ENCODE measurements around the gene MPP2.
"Not testable (repeated sequence)": the region's sequence is repeated elsewhere in the genome, so short reads cannot be mapped to it uniquely, and the experiment has no call there.

The MPP2 gene

DNA sequence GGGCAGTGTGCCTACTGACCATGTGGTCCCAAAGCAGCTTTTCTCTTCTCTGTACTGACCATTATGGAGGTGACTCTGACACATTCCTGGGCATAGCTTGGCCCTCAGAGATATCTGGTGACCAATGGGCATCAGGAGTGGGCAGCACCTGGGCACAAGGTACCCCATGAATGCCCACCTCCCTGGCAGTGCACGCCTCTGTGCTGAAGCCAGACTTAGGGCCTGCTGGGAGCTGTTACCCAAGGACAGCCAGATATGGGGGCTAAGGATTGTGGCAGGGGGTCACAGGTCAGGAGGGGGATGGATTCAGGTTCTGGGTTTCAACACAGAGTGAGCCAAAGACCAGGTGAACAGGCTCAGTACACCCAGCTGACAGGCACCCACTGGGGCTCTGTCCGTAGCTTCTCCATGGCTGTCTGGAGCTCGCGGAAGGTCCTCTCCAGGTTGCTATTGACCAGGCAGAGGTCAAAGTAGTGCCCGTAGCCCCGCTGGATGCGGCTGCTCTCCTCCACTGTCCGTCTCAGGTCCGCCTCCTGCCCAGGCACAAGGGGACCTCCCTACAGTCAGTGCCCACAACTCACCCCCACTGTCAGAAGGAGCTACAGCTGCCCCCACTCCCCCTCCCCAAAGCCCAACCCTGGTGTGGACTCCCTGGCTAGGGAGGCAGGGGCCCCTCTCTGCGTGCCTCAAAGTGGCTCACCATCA is 29.7 kb downstream of the MPP2 start:
- Mint-ChIP-seq H3K4me1 (ENCODE audit: low read depth) (no peaks in the 10 kb centered on the region), H3K27ac (no peak overlapping the region), H3K27me3 (peaks cover 7% of the 10 kb centered on the region), H3K9me3 (no peaks in the 10 kb centered on the region), H3K4me3 (no peak overlapping the region), H3K36me3 (ENCODE audit: low read depth) (no peaks in the 10 kb centered on the region)

DNA sequence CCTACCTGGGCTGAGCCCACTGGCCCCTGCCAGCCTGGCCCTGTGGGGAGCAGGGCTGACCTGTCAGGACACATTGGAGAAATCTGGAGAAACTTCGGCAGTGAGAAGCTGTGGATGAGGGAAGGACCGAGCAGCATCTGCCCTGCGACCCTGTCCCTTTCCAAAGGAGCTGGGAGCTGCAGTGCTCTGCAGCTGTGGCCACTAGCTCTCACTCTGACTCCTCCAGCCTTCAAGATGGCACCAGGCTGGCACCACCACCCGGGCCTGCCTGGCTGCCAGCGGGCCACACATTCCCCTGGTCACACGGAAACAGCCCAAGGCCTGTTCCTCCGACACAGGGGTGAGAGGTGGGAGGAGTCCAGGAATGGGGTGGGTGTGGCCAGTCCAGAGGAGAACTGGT is 30.3 kb downstream of the MPP2 start:
- no peak overlapping the region for H3K27ac Mint-ChIP-seq
- H3K4me1 Mint-ChIP-seq (ENCODE audit: low read depth), result no peaks in the 10 kb centered on the region
- H3K4me3 Mint-ChIP-seq, result no peak overlapping the region
- no peaks in the 10 kb centered on the region for H3K9me3 Mint-ChIP-seq
- H3K36me3 Mint-ChIP-seq (ENCODE audit: low read depth), result no peaks in the 10 kb centered on the region
- H3K27me3 Mint-ChIP-seq, result peaks cover 12% of the 10 kb centered on the region

DNA sequence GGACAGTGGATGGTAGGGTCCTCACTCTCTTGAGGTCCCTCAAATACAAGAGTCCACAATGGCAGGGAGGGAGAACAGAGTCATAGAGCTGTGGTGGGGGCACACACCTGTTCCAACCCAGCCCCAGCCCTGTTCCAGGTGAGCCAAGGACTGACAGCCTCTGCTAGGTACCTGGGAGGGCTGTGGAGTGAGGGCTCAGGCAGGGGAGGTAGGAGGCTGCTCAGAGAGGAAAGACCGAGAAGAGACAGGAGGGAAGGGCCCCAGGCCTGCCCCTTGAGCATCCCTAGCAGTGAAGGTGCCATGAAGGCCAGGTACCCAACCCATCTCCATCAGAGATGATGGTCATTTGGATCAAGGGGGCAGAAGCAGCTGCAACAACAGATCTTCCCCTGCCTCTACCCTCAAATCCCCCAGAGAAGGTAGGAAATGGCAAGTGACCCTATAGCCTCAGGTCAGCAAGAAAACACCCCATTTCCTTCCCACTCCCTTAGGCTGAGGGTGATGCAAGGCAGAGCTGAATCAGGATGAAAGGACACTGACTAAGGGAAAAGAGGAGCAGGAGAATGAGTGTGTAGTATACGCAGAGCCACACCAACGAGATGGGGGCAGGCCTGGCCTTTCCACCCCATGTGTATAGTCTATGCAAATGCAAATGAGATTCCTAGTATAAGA is 31.7 kb downstream of the MPP2 start:
- no peak overlapping the region for H3K27ac Mint-ChIP-seq
- no peaks in the 10 kb centered on the region for H3K36me3 Mint-ChIP-seq (ENCODE audit: low read depth)
- H3K9me3 Mint-ChIP-seq, result no peaks in the 10 kb centered on the region
- no peak overlapping the region for H3K4me3 Mint-ChIP-seq
- peaks cover 12% of the 10 kb centered on the region for H3K27me3 Mint-ChIP-seq
- H3K4me1 Mint-ChIP-seq (ENCODE audit: low read depth), result no peaks in the 10 kb centered on the region

DNA sequence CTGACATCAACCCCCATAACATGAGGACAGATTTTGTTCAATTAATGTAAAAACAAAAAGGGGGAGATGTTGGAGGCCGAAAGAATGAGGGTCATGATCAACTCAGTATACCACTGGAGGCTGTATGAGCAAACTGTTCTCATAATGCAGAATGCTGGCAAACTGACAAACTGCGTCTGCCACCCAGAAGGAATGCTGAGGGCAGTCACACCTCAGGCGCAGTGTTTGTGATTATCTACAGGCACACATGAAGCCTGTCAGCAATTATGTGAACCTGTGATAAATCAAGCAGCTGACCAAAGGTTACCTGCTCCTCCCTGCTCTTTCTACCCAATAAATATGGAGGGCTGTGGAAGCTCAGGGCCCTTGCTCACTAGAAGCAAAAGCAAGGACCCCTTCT is 33.0 kb downstream of the MPP2 start:
- Mint-ChIP-seq H3K27me3 (peaks cover 16% of the 10 kb centered on the region), H3K27ac (no peak overlapping the region), H3K4me3 (no peak overlapping the region), H3K9me3 (no peaks in the 10 kb centered on the region), H3K4me1 (ENCODE audit: low read depth) (no peaks in the 10 kb centered on the region), H3K36me3 (ENCODE audit: low read depth) (no peaks in the 10 kb centered on the region)

DNA sequence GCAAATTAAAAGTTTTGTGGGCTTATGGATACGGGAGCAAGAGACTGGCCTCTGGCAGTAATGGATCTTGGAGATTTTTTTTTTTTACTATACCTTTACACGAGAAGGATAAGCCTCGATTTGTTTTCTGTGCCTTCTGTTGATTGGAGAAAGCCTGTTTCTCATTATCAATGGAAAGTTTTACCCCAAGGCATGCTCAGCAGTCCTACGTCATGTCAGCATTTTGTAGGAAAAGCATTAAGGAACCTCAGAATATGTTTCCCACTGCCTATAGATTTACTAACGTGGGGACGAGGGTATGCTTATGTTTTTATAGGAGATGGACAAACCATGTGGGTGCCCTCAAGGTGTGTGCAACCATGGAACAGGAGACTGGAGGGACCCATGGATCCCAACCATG is 33.5 kb downstream of the MPP2 start:
- H3K4me1 Mint-ChIP-seq (ENCODE audit: low read depth), result no peaks in the 10 kb centered on the region
- H3K36me3 Mint-ChIP-seq (ENCODE audit: low read depth), result no peaks in the 10 kb centered on the region
- peaks cover 17% of the 10 kb centered on the region for H3K27me3 Mint-ChIP-seq
- no peaks in the 10 kb centered on the region for H3K9me3 Mint-ChIP-seq
- no peak overlapping the region for H3K4me3 Mint-ChIP-seq
- no peak overlapping the region for H3K27ac Mint-ChIP-seq

DNA sequence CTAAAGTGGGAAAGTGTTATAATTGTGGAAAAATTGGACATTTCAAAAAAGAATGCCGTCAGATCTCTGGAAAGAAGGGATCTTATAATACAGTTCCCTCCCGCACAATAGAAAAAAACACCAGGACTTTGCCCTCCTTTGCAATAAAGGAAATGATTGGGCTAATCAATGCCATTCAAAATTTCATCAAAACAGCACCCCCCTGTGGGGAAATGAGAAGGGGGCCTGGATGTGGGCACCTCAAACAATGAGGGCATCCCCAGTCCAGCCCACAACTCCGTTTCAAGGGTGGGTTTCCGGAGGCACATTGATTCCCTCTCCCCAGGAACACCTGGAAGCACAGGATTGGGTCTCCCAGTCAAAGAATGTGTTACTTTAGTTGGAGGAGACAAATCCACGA is 34.2 kb downstream of the MPP2 start:
- H3K9me3 Mint-ChIP-seq, result no peaks in the 10 kb centered on the region
- peaks cover 23% of the 10 kb centered on the region for H3K27me3 Mint-ChIP-seq
- H3K36me3 Mint-ChIP-seq (ENCODE audit: low read depth), result no peaks in the 10 kb centered on the region
- no peaks in the 10 kb centered on the region for H3K4me1 Mint-ChIP-seq (ENCODE audit: low read depth)
- H3K27ac Mint-ChIP-seq, result no peak overlapping the region
- H3K4me3 Mint-ChIP-seq, result no peak overlapping the region

DNA sequence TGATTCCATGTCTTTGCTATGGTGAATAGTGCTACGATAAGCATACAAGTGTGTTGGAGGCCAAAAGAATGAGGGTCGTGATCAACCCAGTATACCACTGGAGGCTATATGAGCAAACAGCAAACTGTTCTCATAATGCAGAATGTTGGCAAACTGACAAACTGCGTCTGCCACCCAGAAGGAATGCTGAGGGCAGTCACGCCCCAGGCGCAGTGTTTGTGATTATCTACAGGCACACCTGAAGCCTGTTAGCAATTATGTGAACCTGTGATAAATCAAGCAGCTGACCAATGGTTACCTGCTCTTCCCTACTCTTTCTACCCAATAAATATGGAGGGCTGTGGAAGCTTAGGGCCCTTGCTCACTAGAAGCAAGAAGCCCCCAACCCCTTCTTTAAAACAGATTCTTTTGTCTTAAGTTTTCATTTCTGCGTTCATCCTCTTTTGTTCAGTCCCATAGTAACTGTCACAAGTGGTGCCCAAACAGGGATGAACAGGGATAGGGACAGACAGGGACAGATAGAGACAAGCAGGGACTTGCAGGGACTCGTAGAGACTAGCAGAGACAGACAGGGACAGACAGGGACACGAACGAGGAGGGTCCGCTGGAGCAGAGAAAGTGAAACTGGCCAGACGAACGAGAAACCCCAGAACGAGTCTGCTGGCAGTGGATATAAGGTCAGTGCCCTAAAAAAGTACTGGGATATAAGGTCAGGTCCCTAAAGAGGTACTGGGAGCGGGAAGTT is 35.2 kb downstream of the MPP2 start:
- Mint-ChIP-seq H3K4me3 (no peak overlapping the region), H3K9me3 (no peaks in the 10 kb centered on the region), H3K27ac (no peak overlapping the region), H3K27me3 (peaks cover 33% of the 10 kb centered on the region), H3K36me3 (ENCODE audit: low read depth) (no peaks in the 10 kb centered on the region), H3K4me1 (ENCODE audit: low read depth) (no peaks in the 10 kb centered on the region)

DNA sequence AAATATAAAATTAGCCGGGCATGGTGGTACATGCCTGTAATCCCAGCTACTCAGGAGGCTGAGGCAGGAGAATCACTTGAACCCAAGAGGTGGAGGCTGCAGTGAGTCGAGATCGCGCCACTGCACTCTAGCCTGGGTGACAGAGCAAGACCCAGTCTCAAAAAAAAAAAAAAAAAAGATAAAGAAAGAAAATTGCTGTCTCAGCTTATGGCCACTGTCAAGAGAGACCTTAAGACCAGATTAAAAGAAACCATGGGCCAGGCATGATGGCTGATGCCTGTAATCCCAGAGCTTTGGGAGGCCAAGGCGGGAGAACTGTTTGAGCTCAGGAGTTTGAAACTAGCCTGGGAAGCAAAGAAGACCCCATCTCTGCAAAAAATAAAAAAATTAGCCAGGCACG is 38.3 kb downstream of the MPP2 start:
- peaks cover 32% of the 10 kb centered on the region for H3K27me3 Mint-ChIP-seq
- not testable (repeated sequence) for H3K4me3 Mint-ChIP-seq; H3K4me1 Mint-ChIP-seq (ENCODE audit: low read depth); H3K27ac Mint-ChIP-seq; H3K36me3 Mint-ChIP-seq (ENCODE audit: low read depth); H3K9me3 Mint-ChIP-seq

DNA sequence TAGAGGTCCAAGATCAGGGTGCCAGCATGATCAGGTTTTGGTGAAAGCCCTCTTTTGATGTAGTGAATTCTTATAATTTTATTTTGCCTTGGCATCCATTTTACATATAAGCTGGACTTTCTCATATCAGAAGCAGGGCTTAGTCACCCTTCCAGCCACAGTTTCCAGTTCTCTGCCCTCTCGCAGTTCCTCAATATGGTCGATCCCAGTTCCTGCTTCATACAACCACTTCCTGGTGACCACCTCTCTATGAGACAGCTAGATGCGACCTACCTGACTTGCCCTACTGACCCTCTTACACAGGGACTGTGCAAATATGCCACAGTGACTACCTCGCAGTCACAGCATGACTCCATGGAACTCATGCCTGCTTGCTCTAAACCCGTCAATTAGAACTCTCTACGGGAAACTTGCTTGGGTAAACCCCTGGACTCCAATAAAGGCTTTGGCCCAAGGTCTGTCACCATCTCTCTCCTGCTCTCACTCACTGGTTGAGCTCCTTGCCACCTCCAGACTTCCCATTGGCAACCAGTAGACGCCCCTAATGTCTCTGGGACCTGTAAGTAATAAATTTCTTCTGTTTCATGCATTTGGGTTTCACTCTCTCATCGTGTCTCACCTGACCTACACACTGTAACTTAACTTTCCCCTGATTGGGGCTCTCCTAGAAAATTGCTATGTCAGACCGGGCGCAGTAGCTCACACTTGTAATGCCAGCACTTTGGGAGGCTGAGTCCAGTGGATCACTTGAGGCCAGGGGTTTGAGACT is 38.9 kb downstream of the MPP2 start:
- Mint-ChIP-seq H3K27me3 (peaks cover 32% of the 10 kb centered on the region), H3K36me3 (ENCODE audit: low read depth) (no peaks in the 10 kb centered on the region), H3K27ac (no peak overlapping the region), H3K4me1 (ENCODE audit: low read depth) (no peaks in the 10 kb centered on the region), H3K9me3 (no peaks in the 10 kb centered on the region), H3K4me3 (no peak overlapping the region)

DNA sequence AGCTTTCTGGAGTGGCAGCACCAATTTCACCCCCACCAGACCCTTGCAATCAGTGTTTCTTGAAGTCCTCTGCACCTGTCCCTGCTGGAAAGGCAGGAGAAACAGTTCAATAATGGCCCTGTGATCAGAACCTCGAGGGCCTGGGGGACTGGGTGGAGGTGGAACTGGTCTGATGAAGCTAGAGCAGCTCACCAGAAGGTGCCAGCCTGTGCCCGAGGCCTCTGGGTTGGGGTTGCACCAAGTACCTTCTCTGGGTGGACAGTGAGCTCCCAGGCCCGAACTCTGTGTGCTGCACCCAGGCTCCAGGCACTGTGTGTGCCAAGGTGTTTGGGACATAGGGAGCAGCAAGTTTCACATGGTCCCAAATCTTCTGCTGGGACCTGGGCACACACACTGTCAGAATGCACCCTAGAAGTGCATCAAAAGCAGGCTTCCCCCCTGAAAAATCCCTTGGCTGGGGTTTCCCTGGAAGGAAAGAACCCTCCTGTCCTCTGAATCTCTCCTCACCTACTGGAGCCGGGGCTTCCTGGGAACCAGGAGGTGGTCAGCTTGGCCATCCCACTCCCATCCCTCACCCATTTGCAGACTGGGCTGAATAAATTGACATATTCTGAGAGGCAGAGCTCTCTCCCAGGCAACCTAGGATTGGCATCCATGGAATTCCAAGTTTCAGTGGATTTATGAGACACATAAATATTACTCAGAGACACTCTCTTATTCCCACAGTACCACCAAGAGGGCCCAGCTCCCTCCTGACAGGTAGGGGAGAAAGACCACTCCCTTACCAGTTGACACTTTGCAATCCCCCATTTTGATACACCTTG is 43.0 kb downstream of the MPP2 start:
- Mint-ChIP-seq H3K4me3 (no peak overlapping the region), H3K4me1 (ENCODE audit: low read depth) (no peaks in the 10 kb centered on the region), H3K9me3 (no peaks in the 10 kb centered on the region), H3K36me3 (ENCODE audit: low read depth) (no peaks in the 10 kb centered on the region), H3K27ac (no peak overlapping the region), H3K27me3 (peaks cover 21% of the 10 kb centered on the region)

DNA sequence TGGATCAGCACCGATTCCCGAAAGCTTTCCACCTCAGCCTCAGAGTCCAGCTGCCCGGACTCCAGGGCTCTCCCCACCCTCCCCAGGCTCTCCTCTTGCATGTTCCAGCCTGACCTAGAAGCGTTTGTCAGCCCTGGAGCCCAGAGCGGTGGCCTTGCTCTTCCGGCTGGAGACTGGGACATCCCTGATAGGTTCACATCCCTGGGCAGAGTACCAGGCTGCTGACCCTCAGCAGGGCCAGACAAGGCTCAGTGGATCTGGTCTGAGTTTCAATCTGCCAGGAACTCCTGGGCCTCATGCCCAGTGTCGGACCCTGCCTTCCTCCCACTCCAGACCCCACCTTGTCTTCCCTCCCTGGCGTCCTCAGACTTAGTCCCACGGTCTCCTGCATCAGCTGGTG is 45.4 kb downstream of the MPP2 start:
- Mint-ChIP-seq H3K27ac (no peak overlapping the region), H3K36me3 (ENCODE audit: low read depth) (no peaks in the 10 kb centered on the region), H3K9me3 (no peaks in the 10 kb centered on the region), H3K4me1 (ENCODE audit: low read depth) (no peaks in the 10 kb centered on the region), H3K27me3 (peaks cover 3% of the 10 kb centered on the region), H3K4me3 (no peak overlapping the region)

DNA sequence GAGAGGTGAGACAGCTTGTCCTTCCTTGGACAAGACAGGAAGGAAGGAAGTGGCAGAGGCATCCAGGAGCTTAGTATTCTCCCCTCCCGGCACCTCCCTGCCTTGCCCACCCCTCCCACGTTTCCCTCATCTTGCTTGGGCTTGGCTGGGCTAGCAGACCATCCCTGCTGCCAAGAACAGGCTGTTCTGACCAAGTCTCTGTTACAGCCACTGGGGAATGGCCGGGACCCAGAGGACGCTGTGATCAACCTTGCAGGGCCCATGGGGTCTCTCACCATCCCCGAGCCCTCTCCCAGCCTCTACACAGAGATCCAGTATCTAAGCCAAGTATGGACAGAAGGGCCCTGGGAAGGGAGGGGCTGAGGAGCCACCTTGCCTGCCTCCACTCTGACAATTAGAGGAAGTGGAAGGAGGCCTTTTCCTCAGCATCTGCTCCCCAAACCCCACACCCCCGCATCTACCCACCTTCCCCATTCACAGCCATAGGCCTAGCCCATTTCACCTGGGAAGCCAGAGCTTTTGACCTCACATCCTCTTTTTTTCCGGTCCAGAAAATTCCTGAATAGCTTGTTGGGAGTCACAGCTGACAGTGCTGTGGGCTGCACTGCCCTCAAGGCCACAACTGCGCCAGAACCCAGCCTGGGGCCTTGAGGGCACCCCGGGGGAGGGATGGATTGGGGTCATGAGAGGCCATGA is 46.3 kb downstream of the MPP2 start:
- Mint-ChIP-seq H3K4me3 (no peak overlapping the region), H3K4me1 (ENCODE audit: low read depth) (no peaks in the 10 kb centered on the region), H3K27me3 (peaks cover 5% of the 10 kb centered on the region), H3K27ac (no peak overlapping the region), H3K9me3 (no peaks in the 10 kb centered on the region), H3K36me3 (ENCODE audit: low read depth) (no peaks in the 10 kb centered on the region)

DNA sequence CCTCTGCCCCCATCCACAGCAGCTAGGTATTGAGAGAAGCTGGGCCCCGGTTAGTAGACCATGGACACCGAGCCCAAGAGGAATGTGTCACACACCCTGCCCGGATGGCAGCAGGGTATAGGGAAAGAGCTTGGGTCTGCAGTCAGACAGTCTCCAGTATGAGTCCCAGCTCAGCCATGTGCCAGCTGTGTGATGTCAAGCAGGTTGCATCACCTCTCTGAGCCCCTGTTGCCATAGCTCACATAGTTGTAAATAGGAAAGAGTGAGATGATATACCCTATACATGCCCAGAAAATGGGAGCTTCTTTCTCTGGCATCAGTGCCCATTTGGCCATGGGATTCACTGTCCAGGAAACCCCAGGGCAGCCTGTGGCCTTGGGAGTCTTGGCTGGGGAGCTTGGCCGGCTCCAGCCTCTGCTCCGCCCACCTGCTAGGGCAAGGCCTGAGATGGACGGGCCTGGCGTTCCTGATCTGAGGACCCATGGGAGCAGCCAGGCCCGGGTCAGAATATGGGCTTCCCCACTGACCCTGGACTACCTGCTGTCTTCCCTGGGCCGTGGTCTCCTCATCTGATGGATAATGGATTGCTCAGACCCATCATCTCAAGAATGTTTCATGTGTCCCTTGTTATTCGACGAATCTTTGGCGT is 47.1 kb downstream of the MPP2 start:
- H3K36me3 Mint-ChIP-seq (ENCODE audit: low read depth), result no peaks in the 10 kb centered on the region
- H3K27me3 Mint-ChIP-seq, result peaks cover 5% of the 10 kb centered on the region
- H3K9me3 Mint-ChIP-seq, result no peaks in the 10 kb centered on the region

More for the DNA sequence above, 47.1 kb downstream of the MPP2 start:
- Mint-ChIP-seq H3K4me3 (no peak overlapping the region), H3K27ac (no peak overlapping the region), H3K4me1 (ENCODE audit: low read depth) (no peaks in the 10 kb centered on the region)

Data from stimulated activated naive CD8-positive, alpha-beta T cell treated with anti-CD3 and anti-CD28 coated beads, Interleukin-15, Interleukin-2, amounts not matched to agents 100 ng/mL and 50 ng/mL, for 24 hours (primary cell).